B cell (primary cell): ENCODE data around the gene C6orf89. TPM values are rescaled to one million over a fixed set of nuclear protein-coding genes. Genes with fewer than 3 reads are reported as not detected.

Experiments used
- ATAC-seq: fragments of 200-7000 bp; cut with Tn5 transposase; one replicate; pipeline ENCODE4 v1.10.0; 2021; ENCODE audit warnings: low read depth, mild to moderate bottlenecking, moderate number of reproducible peaks, moderate library complexity
- CTCF ChIA-PET: fragments of 350-600 bp; sonication (Branson Sonifier 250); formaldehyde crosslinking; loops from one replicate; lab custom pipeline; 2021; ENCODE audit warnings: antibody characterized with exemption, inconsistent platforms; lab: Charles Lee
- POLR2A ChIA-PET: fragments of 350-600 bp; sonication (Branson Sonifier 250); formaldehyde crosslinking; loops from one replicate; lab custom pipeline; 2021; ENCODE audit warnings: antibody characterized with exemption; lab: Charles Lee
- DNase-seq: peaks from one replicate; pipeline ENCODE4 v3.0.0; 2013
- H2AFZ ChIP-seq: 2 replicates; pipeline ENCODE4 v1.6.1; 2012; ENCODE audit warnings: mild to moderate bottlenecking, low read depth, low read length; ENCODE audit not compliant: insufficient read depth, poor library complexity, severe bottlenecking
- H3K27ac ChIP-seq, 2 donors: 1 replicate in 1 of 2; 2 replicates in 1 of 2; pipeline ENCODE4 v1.5.1; 2012 to 2013; ENCODE audit warnings: low read length in 2 of 2, mild to moderate bottlenecking in 2 of 2, moderate library complexity in 1 of 2
- H3K27me3 ChIP-seq, 4 experiments: fragments of 200-600 bp in 1 of 4; sonication (generic) in 1 of 4; replicated peaks in 1 of 4; 1 replicate in 2 of 4; 2 replicates in 2 of 4; pipeline versions ENCODE4 v1.6.1 to v1.7.0; 2013 to 2016; ENCODE audit warnings: low read length in 3 of 4, mild to moderate bottlenecking in 2 of 4, mixed read lengths in 1 of 4, moderate library complexity in 1 of 4; ENCODE audit not compliant: insufficient read depth in 4 of 4, control insufficient read depth in 3 of 4; ENCODE audit errors: control extremely low read depth in 1 of 4
- H3K36me3 ChIP-seq, 2 experiments: replicated peaks in 1 of 2; 1 replicate in 1 of 2; 2 replicates in 1 of 2; pipeline versions ENCODE4 v1.6.1 to v1.7.1; 2013; ENCODE audit warnings: low read length in 1 of 2; ENCODE audit not compliant: insufficient read depth in 2 of 2, control insufficient read depth in 1 of 2; ENCODE audit errors: control extremely low read depth in 1 of 2, extremely low read depth in 1 of 2
- H3K4me1 ChIP-seq, 2 donors: fragments of 200-600 bp in 1 of 2; sonication (generic) in 1 of 2; 1 replicate in 1 of 2; 2 replicates in 1 of 2; pipeline versions ENCODE4 v1.5.1 to v1.6.1; 2013 to 2017; ENCODE audit warnings: low read length in 2 of 2; ENCODE audit not compliant: control insufficient read depth in 2 of 2, insufficient read depth in 2 of 2
- H3K4me2 ChIP-seq: replicated peaks from 2 replicates; pipeline ENCODE3; 2012; ENCODE audit warnings: mild to moderate bottlenecking, low read depth, low read length; ENCODE audit not compliant: poor library complexity, severe bottlenecking
- H3K4me3 ChIP-seq, 5 experiments: fragments of 200-600 bp in 1 of 5; sonication (generic) in 1 of 5; 1 replicate in 3 of 5; 2 replicates in 2 of 5; pipeline versions ENCODE4 v1.5.1 to v1.7.0; 2011 to 2016; ENCODE audit warnings: low read length in 4 of 5, mild to moderate bottlenecking in 4 of 5, low read depth in 2 of 5, control low read depth in 1 of 5, moderate library complexity in 1 of 5; ENCODE audit not compliant: insufficient read depth in 1 of 5; ENCODE audit errors: control extremely low read depth in 1 of 5, extremely low read depth in 1 of 5
- H3K79me2 ChIP-seq: fragments of 200-600 bp; sonication (generic); one replicate; pipeline ENCODE4 v1.6.0; 2016; ENCODE audit warnings: low read length; ENCODE audit not compliant: control insufficient read depth, insufficient read depth
- H3K9ac ChIP-seq: fragments of 200-600 bp; sonication (generic); 2 replicates; pipeline ENCODE4 v1.6.1; 2017; ENCODE audit warnings: mild to moderate bottlenecking, low read length, moderate library complexity
- H3K9me3 ChIP-seq, 3 donors: one replicate each; pipeline versions ENCODE4 v1.6.1 to v1.7.1; 2013; ENCODE audit warnings: low read length in 2 of 3; ENCODE audit not compliant: control insufficient read depth in 2 of 3, insufficient read depth in 1 of 3; ENCODE audit errors: control extremely low read depth in 1 of 3
- H4K20me1 ChIP-seq: 2 replicates; pipeline ENCODE4 v1.6.0; 2012; ENCODE audit warnings: mild to moderate bottlenecking, low read length; ENCODE audit not compliant: insufficient read depth, control insufficient read depth, poor library complexity, severe bottlenecking
- H3K27ac Mint-ChIP-seq: one replicate; pipeline ENCODE4 v1.8.0; 2021; ENCODE audit warnings: mixed read lengths
- H3K27me3 Mint-ChIP-seq: one replicate; pipeline ENCODE4 v1.8.0; 2021; ENCODE audit warnings: mixed read lengths
- H3K4me1 Mint-ChIP-seq: one replicate; pipeline ENCODE4 v1.8.0; 2021; ENCODE audit warnings: mixed read lengths
- H3K4me3 Mint-ChIP-seq: one replicate; pipeline ENCODE4 v1.8.0; 2021; ENCODE audit warnings: mixed read lengths
- H3K9me3 Mint-ChIP-seq: one replicate; pipeline ENCODE4 v1.8.0; 2022; ENCODE audit warnings: mixed read lengths; ENCODE audit not compliant: insufficient read depth
- CTCF ChIP-seq: fragments of 200-600 bp; IDR thresholded peaks from one replicate; pipeline ENCODE4 v1.8.0; 2022; ENCODE audit warnings: antibody characterized with exemption, mild to moderate bottlenecking
- EZH2 ChIP-seq: IDR thresholded peaks from 2 replicates; pipeline ENCODE4 v1.6.1; 2012; ENCODE audit warnings: borderline replicate concordance, low read depth, mild to moderate bottlenecking, moderate library complexity, low read length; ENCODE audit not compliant: insufficient read depth, poor library complexity, severe bottlenecking
- WGBS: methylation state at CpG from one replicate; pipeline ENCODE4 v1.1.5; 2013; ENCODE audit warnings: missing lambda C conversion rate; ENCODE audit not compliant: insufficient coverage; 5-methylcytosine and 5-hydroxymethylcytosine counted together
- intact Hi-C: fragments of 100-400 bp; cut with micrococcal nuclease; formaldehyde crosslinking; loops from one replicate; pipeline ENCODE4 v1.10.0; 2022
- polyA plus RNA-seq: library from polyadenylated mRNA; depleted of rRNA; stranded (reverse); fragments of >200 nt; gene quantifications from 2 replicates; pipeline ENCODE4 v1.2.3, GENCODE V29; 2012
- total RNA-seq, 2 donors: library from RNA; stranded (reverse); fragments of 120-200 nt in 1 of 2; gene quantifications; 1 replicate in 1 of 2; 2 replicates in 1 of 2; pipeline versions ENCODE4 v1.2.3 to v1.2.4, GENCODE V29; 2013 to 2022

Gene C6orf89
- total and polyA plus RNA-seq, 2 donors (not counting 1 experiment from before 2014, with no cell fraction given): 13.0 to 35.3 TPM

DNA sequence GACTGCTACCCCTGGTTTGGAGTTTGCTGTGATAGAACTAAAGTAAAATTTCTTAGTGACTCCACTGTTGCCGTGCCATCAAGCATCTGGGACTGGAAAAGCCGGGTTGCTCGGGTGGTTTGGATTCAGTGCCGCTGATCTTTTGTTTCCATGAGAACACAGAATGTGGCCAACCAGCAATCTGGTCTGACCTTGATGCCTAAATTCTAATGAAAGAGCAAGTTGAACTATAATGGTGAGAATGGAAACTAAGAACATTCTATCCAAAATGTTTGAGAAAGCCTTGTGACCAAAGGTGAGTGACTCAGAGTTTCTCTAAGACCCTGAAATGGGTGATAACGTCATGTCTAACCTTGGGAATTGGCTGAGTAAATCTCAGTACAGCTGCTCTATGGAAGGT lies 58.9 kb downstream of the C6orf89 start:
- Mint-ChIP-seq H3K4me3 (no peak overlapping the region), H3K9me3 (no peaks in the 10 kb centered on the region), H3K4me1 (peaks cover 35% of the 10 kb centered on the region), H3K27me3 (peaks cover 5% of the 10 kb centered on the region), H3K27ac (peak overlapping the region; percentile 46)
- intact Hi-C loops: no loop called here
- H2AFZ ChIP-seq: no peak overlapping the region
- H3K4me2 ChIP-seq: no peak overlapping the region
- no peak overlapping the region for H3K4me3 ChIP-seq
- no peaks in the 10 kb centered on the region for H3K36me3 ChIP-seq
- H3K27me3 ChIP-seq: peaks cover 0 to 5% (median 0%) of the 10 kb centered on the region in 4 experiments
- CTCF ChIA-PET: no interaction called here
- 93% methylated on average over 4 of the region's 5 CpGs for WGBS
- peaks cover 5 to 26% of the 10 kb centered on the region in 2 donors for H3K4me1 ChIP-seq
- H3K9me3 ChIP-seq: no peaks in the 10 kb centered on the region
- TF ChIP-seq EZH2 (no peak), CTCF (no peak)
- H3K9ac ChIP-seq: no peak overlapping the region
- POLR2A ChIA-PET: no interaction called here
- no peak for ATAC-seq
- DNase-seq: no peak
- no peaks in the 10 kb centered on the region for H4K20me1 ChIP-seq
- H3K79me2 ChIP-seq: no peaks in the 10 kb centered on the region
- H3K27ac ChIP-seq: no peak overlapping the region

DNA sequence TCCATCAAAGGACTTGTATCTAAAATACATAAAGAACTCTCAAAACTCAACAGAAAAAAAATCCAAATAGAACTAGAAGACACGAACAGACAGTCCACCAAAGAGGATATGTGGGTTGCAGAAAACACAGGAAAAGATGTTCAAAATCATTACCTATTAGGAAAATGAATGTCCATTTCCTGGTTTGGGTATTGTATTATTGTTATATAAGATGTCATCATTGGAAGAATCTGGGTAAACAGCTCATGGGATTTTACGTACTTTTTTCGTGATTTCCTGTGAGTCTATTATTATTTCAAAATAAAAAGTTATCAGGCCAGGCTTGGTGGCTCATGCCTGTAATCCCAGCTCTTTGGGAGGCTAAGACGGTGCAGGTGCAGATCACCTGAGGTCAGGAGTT lies 59.5 kb downstream of the C6orf89 start:
- Histone ChIP-seq H4K20me1 (no peaks in the 10 kb centered on the region), H3K27ac (no peak overlapping the region), H3K4me3 (no peak overlapping the region), H2AFZ (no peak overlapping the region), H3K27me3 (peaks cover 0 to 4% (median 0%) of the 10 kb centered on the region in 4 experiments), H3K4me2 (no peak overlapping the region), H3K79me2 (no peaks in the 10 kb centered on the region), H3K9me3 (no peaks in the 10 kb centered on the region), H3K4me1 (peaks cover 5 to 26% of the 10 kb centered on the region in 2 donors), H3K9ac (no peak overlapping the region), H3K36me3 (no peaks in the 10 kb centered on the region)
- H3K27ac Mint-ChIP-seq: no peak overlapping the region
- H3K27me3 Mint-ChIP-seq: peaks cover 1% of the 10 kb centered on the region
- no peaks in the 10 kb centered on the region for H3K9me3 Mint-ChIP-seq
- ATAC-seq (no peak), DNase-seq (no peak)
- POLR2A ChIA-PET: no interaction called here
- peaks cover 38% of the 10 kb centered on the region for H3K4me1 Mint-ChIP-seq
- TF ChIP-seq EZH2 (no peak), CTCF (no peak)
- WGBS: 100% methylated on average over 1 of the region's 4 CpGs
- CTCF ChIA-PET: no interaction called here
- no peak overlapping the region for H3K4me3 Mint-ChIP-seq
- intact Hi-C loops: no loop called here
